H1 (cell line): ENCODE measurements around the gene PLVAP. TPM values are rescaled to one million over a fixed set of nuclear protein-coding genes. Genes with fewer than 3 reads are reported as not detected.

Source experiments
- CTCF ChIA-PET: fragments of 300-600 bp; sonication (Branson Sonifier 250); formaldehyde crosslinking; loops from one replicate; lab custom pipeline; 2021; ENCODE audit not compliant: partially characterized antibody; lab: Charles Lee
- POLR2A ChIA-PET: fragments of 300-600 bp; sonication (Branson Sonifier 250); formaldehyde crosslinking; loops from one replicate; lab custom pipeline; 2021; ENCODE audit warnings: inconsistent platforms; ENCODE audit not compliant: partially characterized antibody; lab: Charles Lee
- DNase-seq, 2 experiments: peaks; one replicate each; pipeline versions ENCODE4 v3.0.0 to v3.0.0-alpha.2; 2010 to 2022; ENCODE audit warnings: low spot score in 2 of 2, low read depth in 1 of 2, mixed read lengths in 1 of 2
- FAIRE-seq: peaks from 2 replicates; lab custom pipeline; 2011; peaks lifted over from hg19 to GRCh38; lab: Jason Lieb, UNC
- H2AFZ ChIP-seq: 2 replicates; pipeline ENCODE4 v1.8.1; 2012; ENCODE audit warnings: low read length, inconsistent platforms
- H2AK5ac ChIP-seq: 2 replicates; pipeline ENCODE4 v1.6.1; 2013; ENCODE audit warnings: low read depth, low read length
- H2BK120ac ChIP-seq: replicated peaks from 2 replicates; pipeline ENCODE3; 2013; ENCODE audit warnings: low read depth, low read length, inconsistent platforms
- H2BK12ac ChIP-seq: 2 replicates; pipeline ENCODE4 v1.6.1; 2013; ENCODE audit warnings: low read depth, low read length
- H2BK15ac ChIP-seq: 2 replicates; pipeline ENCODE4 v1.6.1; 2013; ENCODE audit warnings: low read length
- H2BK20ac ChIP-seq: 2 replicates; pipeline ENCODE4 v1.6.1; 2013; ENCODE audit warnings: low read length
- H2BK5ac ChIP-seq: 2 replicates; pipeline ENCODE4 v1.6.1; 2013; ENCODE audit warnings: low read depth, low read length
- H3K14ac ChIP-seq: 2 replicates; pipeline ENCODE4 v1.6.1; 2013; ENCODE audit warnings: inconsistent platforms; ENCODE audit not compliant: insufficient read length
- H3K18ac ChIP-seq: 2 replicates; pipeline ENCODE4 v1.6.1; 2013; ENCODE audit warnings: low read length; ENCODE audit errors: extremely low read depth
- H3K23ac ChIP-seq: 2 replicates; pipeline ENCODE4 v1.6.1; 2013; ENCODE audit warnings: inconsistent platforms; ENCODE audit not compliant: insufficient read length
- H3K23me2 ChIP-seq: 2 replicates; pipeline ENCODE4 v1.6.1; 2013; ENCODE audit warnings: low read depth, low read length
- H3K27ac ChIP-seq: 2 replicates; pipeline ENCODE4 v1.6.1; 2011; ENCODE audit warnings: low read depth, low read length, inconsistent platforms
- H3K27me3 ChIP-seq, 4 experiments: replicated peaks in 1 of 4; 1 replicate in 1 of 4; 2 replicates in 3 of 4; pipeline versions ENCODE4 v1.6.1 to v1.8.1; 2011 to 2013; ENCODE audit warnings: low read length in 3 of 4, mild to moderate bottlenecking in 3 of 4, inconsistent platforms in 2 of 4, mixed read lengths in 2 of 4, moderate library complexity in 1 of 4; ENCODE audit not compliant: control insufficient read depth in 3 of 4, insufficient read depth in 3 of 4; ENCODE audit errors: extremely low read depth in 1 of 4
- H3K36me3 ChIP-seq, 4 experiments: 2 replicates each; pipeline versions ENCODE4 v1.6.1 to v1.8.1; 2011 to 2013; ENCODE audit warnings: mild to moderate bottlenecking in 4 of 4, low read length in 3 of 4, moderate library complexity in 2 of 4, control low read depth in 1 of 4, inconsistent platforms in 1 of 4; ENCODE audit not compliant: insufficient read depth in 4 of 4, control insufficient read depth in 2 of 4
- H3K4ac ChIP-seq: replicated peaks from 2 replicates; pipeline ENCODE3; 2013; ENCODE audit warnings: low read length, low read depth, mixed read lengths, inconsistent platforms; ENCODE audit not compliant: insufficient read length
- H3K4me1 ChIP-seq, 4 experiments: replicated peaks in 1 of 4; 1 replicate in 1 of 4; 2 replicates in 3 of 4; pipeline versions ENCODE4 v1.6.1 to v1.8.1; 2011 to 2013; ENCODE audit warnings: low read length in 3 of 4, inconsistent platforms in 2 of 4, mixed read lengths in 1 of 4; ENCODE audit not compliant: insufficient read depth in 4 of 4, control insufficient read depth in 3 of 4
- H3K4me2 ChIP-seq, 2 experiments: 2 replicates each; pipeline versions ENCODE4 v1.6.1 to v1.8.1; 2011 to 2013; ENCODE audit warnings: low read depth in 2 of 2, low read length in 2 of 2, control low read depth in 1 of 2, inconsistent platforms in 1 of 2, mild to moderate bottlenecking in 1 of 2; ENCODE audit not compliant: insufficient read depth in 1 of 2
- H3K4me3 ChIP-seq, 4 experiments: fragments of 200-600, 300-600 bp in 1 of 4; sonication (generic), shearing (Covaris generic), sonication (Bioruptor Twin) in 1 of 4; 2 replicates each; pipeline versions ENCODE4 v1.5.1 to v1.8.1; 2011 to 2016; ENCODE audit warnings: low read length in 4 of 4, low read depth in 3 of 4, control low read depth in 2 of 4, inconsistent platforms in 2 of 4, mild to moderate bottlenecking in 2 of 4, mixed read lengths in 1 of 4, moderate library complexity in 1 of 4; ENCODE audit not compliant: insufficient read depth in 2 of 4; ENCODE audit errors: extremely low read depth in 1 of 4
- H3K56ac ChIP-seq: replicated peaks from 2 replicates; pipeline ENCODE3; 2013; ENCODE audit warnings: low read depth, mild to moderate bottlenecking, mixed read lengths, low read length, inconsistent platforms; ENCODE audit not compliant: insufficient read length
- H3K79me1 ChIP-seq: 2 replicates; pipeline ENCODE4 v1.6.1; 2013; ENCODE audit warnings: low read depth, low read length, control low read depth
- H3K79me2 ChIP-seq, 2 experiments: 2 replicates each; pipeline versions ENCODE4 v1.6.1 to v1.8.1; 2012 to 2013; ENCODE audit warnings: low read length in 2 of 2, mild to moderate bottlenecking in 2 of 2, inconsistent platforms in 1 of 2; ENCODE audit not compliant: insufficient read depth in 2 of 2, control insufficient read depth in 1 of 2
- H3K9ac ChIP-seq, 4 experiments: replicated peaks in 1 of 4; 1 replicate in 1 of 4; 2 replicates in 3 of 4; pipeline versions ENCODE4 v1.6.1 to v1.8.1; 2011 to 2013; ENCODE audit warnings: low read depth in 3 of 4, low read length in 3 of 4, control low read depth in 2 of 4, mild to moderate bottlenecking in 2 of 4, moderate library complexity in 2 of 4, inconsistent platforms in 1 of 4; ENCODE audit errors: extremely low read depth in 1 of 4
- H3K9me3 ChIP-seq, 2 experiments: 2 replicates each; pipeline versions ENCODE4 v1.6.1 to v1.8.1; 2012 to 2013; ENCODE audit warnings: mild to moderate bottlenecking in 2 of 2, moderate library complexity in 2 of 2, control low read depth in 1 of 2, inconsistent platforms in 1 of 2, low read depth in 1 of 2, low read length in 1 of 2, mixed read lengths in 1 of 2; ENCODE audit not compliant: insufficient read depth in 2 of 2
- H4K20me1 ChIP-seq, 2 experiments: replicated peaks in 1 of 2; 2 replicates each; pipeline versions ENCODE3 to v1.8.1; 2011 to 2013; ENCODE audit warnings: inconsistent platforms in 2 of 2, low read length in 2 of 2, mild to moderate bottlenecking in 1 of 2; ENCODE audit not compliant: insufficient read depth in 2 of 2, control insufficient read depth in 1 of 2
- H4K5ac ChIP-seq: 2 replicates; pipeline ENCODE4 v1.6.1; 2013; ENCODE audit warnings: low read length, low read depth, mixed read lengths, inconsistent platforms; ENCODE audit not compliant: insufficient read length
- H4K8ac ChIP-seq: 2 replicates; pipeline ENCODE4 v1.8.0; 2013; ENCODE audit warnings: mild to moderate bottlenecking, moderate library complexity, low read length, inconsistent platforms; ENCODE audit not compliant: insufficient read depth; ENCODE audit errors: extremely low read depth
- H4K91ac ChIP-seq: replicated peaks from 2 replicates; pipeline ENCODE3; 2013; ENCODE audit warnings: low read length, mixed read lengths, inconsistent platforms; ENCODE audit not compliant: insufficient read length
- ATF2 ChIP-seq: IDR thresholded peaks from 2 replicates; pipeline ENCODE4 v1.6.1; 2012; ENCODE audit warnings: low read length, inconsistent platforms
- BRCA1 ChIP-seq: IDR thresholded peaks from 2 replicates; pipeline ENCODE4 v1.6.1; 2012; ENCODE audit warnings: low read depth, low read length, improper control_type of control experiment
- JUN ChIP-seq: IDR thresholded peaks from 2 replicates; pipeline ENCODE4 v1.6.1; 2011; ENCODE audit warnings: low read depth, mild to moderate bottlenecking, improper control_type of control experiment, low read length
- RBBP5 ChIP-seq: IDR thresholded peaks from 2 replicates; pipeline ENCODE4 v1.7.1; 2012; ENCODE audit warnings: low read depth, mild to moderate bottlenecking, inconsistent platforms, low read length, moderate library complexity, borderline replicate concordance
- RNF2 ChIP-seq: fragments of 200-900, 300-1000 bp; sonication (generic); IDR thresholded peaks from 2 replicates; pipeline ENCODE4 v1.7.1; 2016; ENCODE audit warnings: borderline replicate concordance, low read depth, mild to moderate bottlenecking, antibody characterized with exemption, low read length; ENCODE audit not compliant: poor library complexity, severe bottlenecking; ENCODE audit errors: missing control alignments
- RXRA ChIP-seq: IDR thresholded peaks from 2 replicates; pipeline ENCODE4 v1.6.1; 2011; ENCODE audit warnings: low read depth, mild to moderate bottlenecking, low read length, moderate library complexity; ENCODE audit not compliant: insufficient read depth
- SIRT6 ChIP-seq: IDR thresholded peaks from one replicate; pipeline ENCODE4 v1.7.1; 2012; ENCODE audit warnings: low read length, inconsistent platforms
- SP2 ChIP-seq: IDR thresholded peaks from 2 replicates; pipeline ENCODE4 v1.6.1; 2012; ENCODE audit warnings: mild to moderate bottlenecking, low read length, inconsistent platforms
- SUZ12 ChIP-seq: fragments of 200-600 bp; sonication (generic); IDR thresholded peaks from 2 replicates; pipeline ENCODE4 v1.6.1; 2012; ENCODE audit warnings: mild to moderate bottlenecking, inconsistent platforms, low read length, moderate library complexity, mixed read lengths
- WGBS, 2 experiments: shearing (Covaris generic) in 1 of 2; methylation state at CpG; one replicate each; pipeline versions ENCODE4 v1.1.6 to v1.1.7; 2013 to 2015; ENCODE audit warnings: low lambda C conversion rate in 2 of 2, mixed read lengths in 2 of 2, inconsistent platforms in 1 of 2, low coverage in 1 of 2, missing lambda C conversion rate in 1 of 2; ENCODE audit not compliant: insufficient replicate concordance in 2 of 2, insufficient coverage in 1 of 2, insufficient read length in 1 of 2; ENCODE audit errors: extremely low coverage in 1 of 2, missing lambda C conversion rate in 1 of 2; 5-methylcytosine and 5-hydroxymethylcytosine counted together
- polyA plus RNA-seq, 7 experiments: library from polyadenylated mRNA; depleted of rRNA in 3 of 7; stranded (reverse) in 5 of 7; unstranded in 2 of 7; fragments of >200 nt in 5 of 7; fragments of 200-250 nt in 2 of 7; gene quantifications; 1 replicate in 5 of 7; 2 replicates in 1 of 7; 4 replicates in 1 of 7; pipeline versions ENCODE4 v1.2.1 to v1.2.3, GENCODE V29; 2011 to 2013; ENCODE audit warnings: missing spikeins in 2 of 7, mixed read lengths in 2 of 7
- total RNA-seq: library from RNA; stranded (reverse); fragmentation: NEBNext Ultra II Directional; extraction: Animal tissue kit (Norgen Biotek cat#: 25700); gene quantifications from 2 replicates; pipeline ENCODE4 v1.2.1, GENCODE V29; 2021

The PLVAP gene
- total and polyA plus RNA-seq, 2 of the 8 experiments (the other 6 are each of a cell fraction or from before 2014, with no cell fraction given) = 0.32 TPM; not detected in 1

- 47% methylated on average over 1 of the region's 1 CpG; no CpG with 5 or more reads in 1 of the 2 experiments for WGBS, 2 experiments
- H2BK12ac ChIP-seq = no peak overlapping the region
- no peaks in the 10 kb centered on the region for H4K20me1 ChIP-seq
- no peak overlapping the region; a peak in 1 of 4 replicates for H3K4me2 ChIP-seq
- H3K4ac ChIP-seq = no peak overlapping the region
- no peak overlapping the region for H2AK5ac ChIP-seq
- H2BK15ac ChIP-seq = no peak overlapping the region
- H3K9me3 ChIP-seq = no peaks in the 10 kb centered on the region
- H4K91ac ChIP-seq = no peak overlapping the region
- no peak overlapping the region for H2AFZ ChIP-seq
- H3K27me3 ChIP-seq = peaks cover 0 to 5% (median 0%) of the 10 kb centered on the region in 4 experiments; a peak in 2 of 7 replicates
- no peak overlapping the region for H2BK20ac ChIP-seq
- no peak for DNase-seq
- H3K4me1 ChIP-seq = peaks cover 0 to 9% (median 4%) of the 10 kb centered on the region in 4 experiments; a peak in 5 of 7 replicates
- H3K79me2 ChIP-seq = no peaks in the 10 kb centered on the region
- ChIA-PET POLR2A (interaction anchor here (0.7 to 2.2 kb wide), 7 partner anchors 11 to 141 kb away, joined by 3 to 8 read pairs (median 3); no protein-coding TSS in a partner anchor), CTCF (interaction anchor here (0.9 to 13.5 kb wide), 20 partner anchors 13 to 388 kb away, joined by 3 to 153 read pairs (median 5); partner anchors contain the start of genes MVB12A and PLVAP)
- TF ChIP-seq BRCA1 (no peak), SP2 (no peak), RBBP5 (no peak), ATF2 (no peak), SIRT6 (no peak), RXRA (no peak), JUN (no peak), RNF2 (no peak), SUZ12 (no peak)
- H3K23ac ChIP-seq = no peak overlapping the region
- H3K4me3 ChIP-seq = no peak overlapping the region
- no peak overlapping the region for H4K8ac ChIP-seq
- no peak overlapping the region for H3K18ac ChIP-seq
- no peak overlapping the region for H3K27ac ChIP-seq
- no peak for FAIRE-seq
- H2BK5ac ChIP-seq = no peak overlapping the region
- H4K5ac ChIP-seq = no peak overlapping the region
- H3K9ac ChIP-seq = no peak overlapping the region
- H3K79me1 ChIP-seq = no peaks in the 10 kb centered on the region
- no peak overlapping the region for H2BK120ac ChIP-seq
- H3K23me2 ChIP-seq = peaks cover 11% of the 10 kb centered on the region
- no peak overlapping the region for H3K14ac ChIP-seq
- no peak overlapping the region for H3K56ac ChIP-seq
- H3K36me3 ChIP-seq = no peaks in the 10 kb centered on the region
Observed at GRCh38 chr19:17389288-17389687, 12.1 kb upstream of the PLVAP start.
